ENCODE results near the gene RAB11B.
"Not testable (repeated sequence)": the region's sequence is repeated elsewhere in the genome, so short reads cannot be mapped to it uniquely, and the experiment has no call there.

The RAB11B gene

DNA sequence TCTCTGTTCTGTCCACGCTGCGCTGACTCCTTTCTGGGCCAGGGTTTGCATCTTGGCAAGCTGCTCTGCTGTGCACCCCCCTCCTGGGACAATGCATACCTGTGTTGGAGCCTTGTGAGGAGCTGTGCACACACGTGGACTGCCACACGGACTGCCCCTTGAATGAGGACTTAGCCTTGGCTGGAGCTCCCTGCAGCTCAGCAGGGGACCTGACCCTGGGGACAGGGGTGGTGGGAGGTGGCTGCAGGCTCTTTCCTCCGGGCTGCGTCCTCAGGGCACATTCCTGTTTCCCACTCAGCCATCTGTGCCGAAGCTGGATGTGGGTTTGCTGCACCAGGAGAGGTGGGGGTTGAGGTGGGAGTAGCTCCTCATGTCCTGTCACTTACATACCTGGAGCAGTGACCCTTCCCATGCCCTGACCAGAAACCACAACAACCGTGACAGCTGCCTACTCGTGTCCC, 8.2 kb downstream of the RAB11B start:
- DNase-seq: no peak
- TF ChIP-seq GATA1 (IDR thresholded peaks at IDR 0.05; ENCODE audit: low read depth, low read length) (no peak), POLR2A (IDR thresholded peaks at IDR 0.05; ENCODE audit: low read length) (no peak)

DNA sequence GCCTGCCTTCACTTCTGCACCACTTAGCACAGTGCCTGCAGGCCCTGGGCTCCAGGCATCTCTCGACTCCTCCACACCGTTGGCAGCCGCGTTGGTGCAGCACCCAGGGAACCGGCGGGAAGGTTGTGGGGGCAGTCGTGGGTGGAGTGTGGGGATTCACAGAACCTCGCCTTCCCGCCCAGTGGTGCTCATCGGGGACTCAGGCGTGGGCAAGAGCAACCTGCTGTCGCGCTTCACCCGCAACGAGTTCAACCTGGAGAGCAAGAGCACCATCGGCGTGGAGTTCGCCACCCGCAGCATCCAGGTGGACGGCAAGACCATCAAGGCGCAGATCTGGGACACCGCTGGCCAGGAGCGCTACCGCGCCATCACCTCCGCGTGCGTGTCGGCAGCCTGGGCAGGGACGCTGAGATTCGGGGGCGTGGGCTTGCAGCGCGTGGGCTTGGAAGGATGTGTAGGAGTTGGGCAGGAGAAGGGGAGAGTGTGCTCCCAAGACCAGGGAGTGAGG, 9.6 kb downstream of the RAB11B start:
- no peak for TF ChIP-seq GATA1 (IDR thresholded peaks at IDR 0.05; ENCODE audit: low read depth, low read length)
- no peak for TF ChIP-seq POLR2A (IDR thresholded peaks at IDR 0.05; ENCODE audit: low read length)
- no peak for DNase-seq

DNA sequence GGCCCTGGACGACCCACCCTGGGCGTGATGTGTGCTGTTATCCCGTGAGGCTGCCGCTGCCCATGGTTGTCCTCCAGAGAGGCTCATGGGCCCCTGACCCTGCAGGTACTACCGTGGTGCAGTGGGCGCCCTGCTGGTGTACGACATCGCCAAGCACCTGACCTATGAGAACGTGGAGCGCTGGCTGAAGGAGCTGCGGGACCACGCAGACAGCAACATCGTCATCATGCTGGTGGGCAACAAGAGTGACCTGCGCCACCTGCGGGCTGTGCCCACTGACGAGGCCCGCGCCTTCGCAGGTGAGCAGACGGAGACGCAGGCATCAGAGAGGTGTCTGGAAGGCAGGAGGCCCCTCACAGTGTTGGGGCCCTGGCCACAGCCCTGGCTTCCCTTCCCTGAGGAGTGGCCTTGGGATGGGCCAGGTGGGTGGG, 11.8 kb downstream of the RAB11B start:
- no peak for TF ChIP-seq POLR2A (IDR thresholded peaks at IDR 0.05; ENCODE audit: low read length)
- no peak for TF ChIP-seq GATA1 (IDR thresholded peaks at IDR 0.05; ENCODE audit: low read depth, low read length)

DNA sequence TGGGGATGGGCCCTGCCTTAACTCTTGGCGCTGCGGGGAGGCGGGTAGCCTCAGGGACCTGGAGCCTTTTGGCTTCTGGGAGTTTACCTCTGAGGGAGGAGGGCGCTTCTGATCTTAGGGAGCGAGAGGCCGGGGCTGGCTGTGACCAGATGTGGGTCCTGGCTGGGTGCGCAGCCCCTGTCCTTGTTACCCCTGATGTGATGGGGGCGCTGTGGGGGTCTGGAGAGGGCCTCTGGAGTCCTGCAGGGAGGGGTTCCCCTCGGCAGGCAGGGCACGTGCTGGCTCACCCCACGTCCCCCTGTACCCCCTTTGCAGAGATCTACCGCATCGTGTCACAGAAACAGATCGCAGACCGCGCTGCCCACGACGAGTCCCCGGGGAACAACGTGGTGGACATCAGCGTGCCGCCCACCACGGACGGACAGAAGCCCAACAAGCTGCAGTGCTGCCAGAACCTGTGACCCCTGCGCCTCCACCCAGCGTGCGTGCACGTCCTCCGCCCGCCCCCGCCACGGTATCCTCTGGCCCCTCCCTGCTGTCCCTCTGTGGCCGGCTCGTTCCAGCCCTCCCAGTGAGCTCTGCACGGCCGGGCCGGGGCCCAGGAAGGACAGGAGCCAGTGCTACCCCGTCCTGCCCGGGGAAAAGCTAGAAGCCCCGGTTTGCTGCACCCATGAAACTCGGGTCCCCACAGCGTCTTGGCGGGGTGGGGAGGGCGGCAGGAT, 13.1 kb downstream of the RAB11B start:
- DNase-seq: no peak
- TF ChIP-seq GATA1 (IDR thresholded peaks at IDR 0.05; ENCODE audit: low read depth, low read length) (no peak), POLR2A (IDR thresholded peaks at IDR 0.05; ENCODE audit: low read length) (no peak)

More for the DNA sequence above, 11.8 kb downstream of the RAB11B start:
- no peak for DNase-seq

DNA sequence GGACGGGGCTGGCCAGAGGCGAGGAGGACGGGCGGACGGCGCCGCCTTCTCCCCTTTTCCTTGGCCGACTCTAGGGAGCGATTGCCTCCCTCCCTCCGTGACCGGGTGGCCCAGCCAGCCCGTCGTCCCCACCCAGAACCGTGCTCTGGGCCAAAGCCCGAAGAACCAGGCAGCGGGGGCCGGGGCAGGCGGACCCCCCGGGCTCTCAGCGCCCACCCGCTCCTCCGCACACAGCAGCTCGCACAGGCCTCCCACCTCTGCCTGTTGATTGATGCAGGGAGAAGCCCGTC, 13.6 kb downstream of the RAB11B start:
- TF ChIP-seq GATA1 (IDR thresholded peaks at IDR 0.05; ENCODE audit: low read depth, low read length): no peak
- no peak for TF ChIP-seq POLR2A (IDR thresholded peaks at IDR 0.05; ENCODE audit: low read length)
- DNase-seq: no peak

DNA sequence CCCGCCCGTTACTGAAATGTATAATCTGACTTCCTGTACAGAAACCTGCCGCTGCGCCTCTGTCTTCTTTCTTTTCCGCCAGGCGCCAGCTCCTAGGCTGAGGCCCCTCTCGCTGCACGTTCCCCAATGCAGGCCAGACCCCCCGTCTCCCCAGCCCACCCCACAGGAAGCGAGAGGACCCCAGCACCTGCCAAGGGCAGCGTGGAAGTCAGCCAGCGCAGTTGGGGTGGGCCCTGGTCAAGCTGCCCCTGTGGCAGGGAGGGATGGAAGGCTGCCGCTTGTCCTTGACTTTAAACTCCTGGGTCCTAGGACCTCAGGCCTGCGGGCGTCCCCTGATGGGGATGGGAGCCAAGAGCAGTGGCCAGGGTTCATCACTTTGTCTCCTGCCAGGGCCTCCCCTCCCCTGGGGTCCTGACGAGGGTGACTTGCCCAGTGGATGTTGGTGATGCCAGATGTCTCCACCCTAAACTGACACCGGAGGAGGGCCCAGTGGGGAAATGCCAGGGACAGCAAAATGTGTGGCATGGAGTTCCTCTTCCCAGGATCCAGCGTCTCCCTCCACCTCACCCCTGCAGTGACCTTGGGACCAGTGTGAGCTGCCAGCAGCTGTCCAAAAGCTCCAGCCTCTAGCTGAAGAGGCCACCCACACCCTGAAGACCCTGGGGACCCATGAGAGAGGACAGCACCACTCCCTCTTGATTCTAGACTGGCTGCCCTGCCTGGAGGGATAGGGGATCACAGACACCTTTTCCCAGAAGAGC, 14.4 kb downstream of the RAB11B start:
- DNase-seq: no peak
- no peak for TF ChIP-seq GATA1 (IDR thresholded peaks at IDR 0.05; ENCODE audit: low read depth, low read length)
- TF ChIP-seq POLR2A (IDR thresholded peaks at IDR 0.05; ENCODE audit: low read length): no peak

DNA sequence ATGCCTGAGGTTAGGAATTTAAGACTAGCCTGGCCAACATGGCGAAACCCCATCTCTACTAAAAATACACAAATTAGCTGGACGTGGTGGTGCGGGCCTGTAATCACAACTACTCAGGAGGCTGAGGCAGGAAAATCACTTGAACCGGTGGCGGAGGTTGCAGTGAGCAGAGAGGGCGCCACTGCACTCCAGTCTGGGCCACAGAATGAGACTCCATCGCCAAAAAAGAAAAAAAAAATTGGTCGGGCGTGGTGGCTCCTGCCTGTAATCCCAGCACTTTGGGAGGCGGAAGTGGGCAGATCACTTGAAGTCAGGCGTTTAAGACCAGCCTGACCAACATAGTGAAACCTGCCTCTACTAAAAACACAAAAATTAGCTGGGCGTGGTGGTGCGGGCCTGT, 20.6 kb downstream of the RAB11B start:
- DNase-seq: not testable (repeated sequence)

DNA sequence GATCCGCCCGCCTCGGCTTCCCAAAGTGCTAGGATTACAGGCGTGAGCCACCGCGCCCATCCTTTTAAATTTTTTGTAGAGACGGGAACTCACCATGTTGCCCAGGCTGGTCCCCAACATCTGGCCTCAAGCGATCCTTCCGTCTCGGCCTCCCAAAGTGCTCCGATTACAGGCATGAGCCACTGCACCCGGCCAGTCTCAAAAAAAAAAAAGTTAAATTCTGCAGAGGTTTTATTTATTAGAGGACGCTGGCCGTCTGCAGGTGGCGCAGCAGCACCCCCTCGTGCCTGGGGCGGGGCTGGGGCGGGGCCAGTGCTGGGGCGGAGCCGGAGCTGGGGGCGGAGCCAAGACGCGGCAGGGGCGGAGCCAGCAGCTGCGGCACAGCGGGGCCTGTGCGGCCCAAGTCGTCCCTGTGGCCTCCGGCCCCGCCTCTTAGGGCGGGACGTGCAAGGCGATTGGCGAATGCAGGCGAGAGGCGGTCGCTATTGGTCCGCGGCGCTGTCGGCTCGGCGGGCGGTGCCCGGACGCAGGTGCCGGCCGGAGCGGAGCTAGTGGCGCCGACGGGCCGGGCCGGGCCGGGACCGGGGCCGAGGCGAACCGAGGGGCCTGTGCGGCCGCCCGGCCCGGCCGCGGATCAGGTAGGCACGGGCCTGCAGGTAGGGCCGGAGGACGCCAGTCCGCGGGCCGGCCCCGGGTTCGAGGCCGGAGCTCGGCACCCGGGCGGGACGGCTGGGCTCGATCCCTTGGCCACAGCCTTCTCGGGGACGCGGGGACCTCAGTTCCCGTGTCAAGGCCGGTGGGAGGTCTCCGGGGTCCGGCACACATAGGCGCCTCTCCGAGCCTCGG, 22.8 kb downstream of the RAB11B start, which contains the start of gene MARCHF2:
TSS of gene MARCHF2 (plus strand) at position 523 of the 846 bp plus-strand sequence. CDS start 8,536 bp downstream, outside the sequence.
- DNase-seq: peak; percentile 98 to 99
- no peak for TF ChIP-seq GATA1 (IDR thresholded peaks at IDR 0.05; ENCODE audit: low read depth, low read length)
- TF ChIP-seq POLR2A (IDR thresholded peaks at IDR 0.05; ENCODE audit: low read length): peak; percentile 67

DNA sequence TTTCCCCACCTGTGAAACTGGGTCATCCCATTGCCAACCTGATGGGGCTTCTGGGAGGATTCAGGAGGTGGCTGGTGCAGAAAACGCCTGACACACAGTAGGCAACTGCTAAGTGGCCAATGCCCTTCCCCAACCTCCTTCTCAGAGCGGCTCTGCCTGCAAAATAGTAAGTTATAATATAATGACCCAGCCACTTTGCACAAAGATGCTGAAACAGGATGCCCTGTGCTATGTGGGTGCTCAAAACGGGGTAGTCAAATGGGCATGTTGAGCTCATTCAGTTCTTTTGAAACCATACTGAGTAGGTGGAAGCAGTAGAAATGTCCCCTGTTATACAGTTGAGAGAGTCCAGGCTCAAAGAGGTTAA, 23.5 kb downstream of the RAB11B start:
- TF ChIP-seq POLR2A (IDR thresholded peaks at IDR 0.05; ENCODE audit: low read length): no peak
- no peak for TF ChIP-seq GATA1 (IDR thresholded peaks at IDR 0.05; ENCODE audit: low read depth, low read length)
- peak; percentile 51 to 61 for DNase-seq

DNA sequence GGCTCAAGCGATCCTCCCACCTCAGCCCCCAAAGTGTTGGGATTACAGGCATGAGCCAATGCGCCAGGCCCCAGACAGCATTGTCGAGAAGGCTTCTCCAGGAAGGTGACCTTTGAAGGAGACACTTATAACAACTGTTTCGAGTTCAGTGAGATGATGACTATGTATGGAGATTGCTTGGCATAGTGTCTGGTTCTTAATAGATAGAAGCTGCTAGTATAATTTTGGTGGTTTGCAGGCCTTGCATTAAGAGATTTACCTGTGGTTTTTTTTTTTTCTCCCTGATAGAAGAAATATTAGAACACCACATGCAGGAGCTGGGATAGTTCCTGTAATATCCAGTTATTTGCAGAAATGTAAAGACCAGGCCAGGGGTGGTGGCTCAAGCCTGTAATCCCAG, 26.6 kb downstream of the RAB11B start:
- peak; percentile 37 to 47 for DNase-seq
- no peak for TF ChIP-seq POLR2A (IDR thresholded peaks at IDR 0.05; ENCODE audit: low read length)
- TF ChIP-seq GATA1 (IDR thresholded peaks at IDR 0.05; ENCODE audit: low read depth, low read length): no peak

DNA sequence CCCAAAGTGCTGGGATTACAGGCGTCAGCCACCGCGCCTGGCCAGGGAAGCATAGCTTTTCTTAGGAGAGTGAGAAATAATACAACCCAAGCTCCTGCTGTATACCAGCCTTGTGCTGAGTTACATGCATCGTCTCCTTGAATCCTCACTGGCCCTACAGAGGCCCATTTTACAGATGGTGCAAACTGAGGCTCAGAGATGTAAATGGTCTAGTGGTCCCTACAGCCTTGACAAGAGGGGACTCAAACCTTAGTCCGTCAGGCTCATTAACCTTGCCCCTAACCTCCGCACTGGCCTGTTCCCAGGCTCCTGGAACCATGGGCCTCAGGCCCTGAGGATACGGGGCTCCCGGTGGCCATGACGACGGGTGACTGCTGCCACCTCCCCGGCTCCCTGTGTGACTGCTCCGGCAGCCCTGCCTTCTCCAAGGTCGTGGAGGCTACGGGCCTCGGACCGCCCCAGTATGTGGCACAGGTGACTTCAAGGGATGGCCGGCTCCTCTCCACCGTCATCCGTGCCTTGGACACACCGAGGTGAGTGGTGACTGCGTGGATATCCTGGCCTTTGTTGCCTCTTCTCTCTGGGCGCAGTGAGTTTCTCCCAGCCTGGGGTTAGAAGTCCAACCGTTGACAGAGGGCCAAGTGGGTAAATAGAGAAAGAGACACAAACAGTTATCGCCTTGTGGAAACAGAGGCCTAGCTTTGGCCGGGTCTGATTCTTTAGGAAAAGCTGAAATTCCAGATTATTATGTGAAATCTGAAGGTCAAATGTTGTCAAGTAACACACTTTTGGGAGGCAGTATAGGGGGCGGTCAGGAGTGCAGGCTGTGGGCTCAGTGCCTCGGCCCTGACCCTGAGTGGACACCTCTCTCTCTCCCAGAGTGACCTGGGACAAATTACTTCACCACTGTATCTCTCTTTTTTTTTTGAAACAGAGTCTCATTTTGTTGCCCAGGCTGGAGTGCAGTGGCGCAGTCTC, 31.6 kb downstream of the RAB11B start:
- no peak for DNase-seq
- TF ChIP-seq POLR2A (IDR thresholded peaks at IDR 0.05; ENCODE audit: low read length) (no peak), GATA1 (IDR thresholded peaks at IDR 0.05; ENCODE audit: low read depth, low read length) (no peak)

DNA sequence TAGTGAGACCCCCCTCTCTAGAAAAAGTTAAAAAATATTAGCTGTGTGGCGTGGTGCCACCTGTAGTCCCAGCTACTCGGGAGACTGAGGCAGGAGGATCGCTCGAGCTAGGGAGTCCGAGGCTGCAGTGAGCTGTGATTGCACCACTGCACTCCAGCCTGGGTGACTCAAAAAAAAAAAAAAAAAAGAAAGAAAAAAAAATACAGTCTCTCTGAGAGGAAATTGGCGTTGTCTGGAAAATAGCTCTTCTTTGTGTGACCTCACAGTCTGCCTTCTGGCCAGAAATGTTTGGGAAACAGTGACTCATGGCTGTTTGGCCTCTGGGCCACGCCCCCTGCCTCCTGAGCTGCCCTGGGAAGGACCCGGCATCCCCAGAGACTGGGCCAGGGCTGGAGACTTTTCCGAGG, 33.7 kb downstream of the RAB11B start:
- TF ChIP-seq GATA1 (IDR thresholded peaks at IDR 0.05; ENCODE audit: low read depth, low read length) (no peak), POLR2A (IDR thresholded peaks at IDR 0.05; ENCODE audit: low read length) (no peak)
- peak; percentile 80 to 92 for DNase-seq

DNA sequence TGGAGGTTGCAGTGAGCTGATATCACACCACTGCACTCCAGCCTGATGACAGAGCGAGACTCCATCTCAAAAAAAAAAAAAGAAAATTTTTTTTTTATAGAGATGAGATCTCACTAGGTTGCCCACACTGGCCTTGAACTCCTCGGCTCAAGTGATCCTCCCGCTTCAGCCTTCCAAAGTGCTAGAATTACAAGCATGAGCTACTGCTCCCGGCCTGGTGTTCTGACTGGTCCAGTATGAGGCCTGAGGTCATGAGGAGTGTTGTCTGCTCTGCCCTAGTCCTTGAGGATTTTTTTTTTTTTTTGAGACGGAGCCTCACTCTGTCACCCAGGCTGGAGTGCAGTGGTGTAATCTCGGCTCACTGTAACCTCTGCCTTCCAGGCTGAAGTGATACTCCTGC, 35.2 kb downstream of the RAB11B start:
- not testable (repeated sequence) for DNase-seq
